Fibroblast of skin of right biceps (primary cell): ENCODE data around the gene MT4.
"Not testable (repeated sequence)": the region's sequence is repeated elsewhere in the genome, so short reads cannot be mapped to it uniquely, and the experiment has no call there.

Experiments used
- DNase-seq: peaks from one replicate; pipeline ENCODE4 v3.0.0-alpha.2; 2013

MT4 gene

GRCh38 chr16:56559109-56559508, 5.8 kb upstream of the MT4 start:
- no peak for DNase-seq

GRCh38 chr16:56560447-56560846, 4.4 kb upstream of the MT4 start:
- no peak for DNase-seq

GRCh38 chr16:56561126-56561525, 3.7 kb upstream of the MT4 start:
- DNase-seq = no peak

- DNase-seq = no peak
These were observed 5.1 kb downstream of the MT4 start for GRCh38 chr16:56569971-56570370.

- DNase-seq = no peak
These were observed 6.7 kb downstream of the MT4 start for GRCh38 chr16:56571525-56571924.

GRCh38 chr16:56574625-56575024, 9.8 kb downstream of the MT4 start:
- no peak for DNase-seq

- peak; percentile 49 for DNase-seq
These were observed 11.9 kb downstream of the MT4 start for GRCh38 chr16:56576585-56577299.

GRCh38 chr16:56577300-56577625, 12.4 kb downstream of the MT4 start:
- DNase-seq = no peak

DNA sequence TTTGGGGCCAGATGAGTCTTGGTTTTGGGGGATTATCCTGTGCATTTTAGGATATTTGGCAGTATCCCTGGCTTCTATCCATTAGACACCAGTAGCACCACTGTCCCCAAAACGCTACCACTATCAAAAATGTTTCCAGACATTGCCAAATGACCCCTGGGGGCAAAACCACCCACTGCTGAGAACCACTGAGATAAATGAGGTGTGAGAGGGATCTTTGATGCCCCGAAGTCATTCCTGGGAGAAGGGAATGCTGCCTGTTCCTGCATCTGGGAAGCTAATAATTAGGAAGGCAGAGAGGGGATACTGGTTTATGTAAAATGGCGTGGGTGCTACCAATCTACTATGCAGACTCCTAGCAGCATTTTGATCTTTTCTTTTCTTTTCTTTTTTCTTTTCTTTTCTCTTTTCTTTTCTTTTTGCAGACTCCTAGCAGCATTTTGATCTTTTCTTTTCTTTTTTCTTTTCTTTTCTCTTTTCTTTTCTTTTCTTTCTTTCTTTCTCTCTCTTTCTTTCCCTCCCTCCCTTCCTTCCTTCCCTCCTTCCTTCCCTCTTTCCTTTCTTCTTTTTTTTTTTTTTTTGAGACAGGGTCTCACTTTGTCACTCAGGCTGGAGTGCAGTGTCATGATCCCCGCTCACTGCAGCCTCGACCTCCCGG, 15.6 kb downstream of the MT4 start:
- no peak for DNase-seq

GRCh38 chr16:56582911-56583310, 18.0 kb downstream of the MT4 start:
- not testable (repeated sequence) for DNase-seq

- DNase-seq = no peak
These were observed 18.7 kb downstream of the MT4 start for GRCh38 chr16:56583351-56584168.

DNA sequence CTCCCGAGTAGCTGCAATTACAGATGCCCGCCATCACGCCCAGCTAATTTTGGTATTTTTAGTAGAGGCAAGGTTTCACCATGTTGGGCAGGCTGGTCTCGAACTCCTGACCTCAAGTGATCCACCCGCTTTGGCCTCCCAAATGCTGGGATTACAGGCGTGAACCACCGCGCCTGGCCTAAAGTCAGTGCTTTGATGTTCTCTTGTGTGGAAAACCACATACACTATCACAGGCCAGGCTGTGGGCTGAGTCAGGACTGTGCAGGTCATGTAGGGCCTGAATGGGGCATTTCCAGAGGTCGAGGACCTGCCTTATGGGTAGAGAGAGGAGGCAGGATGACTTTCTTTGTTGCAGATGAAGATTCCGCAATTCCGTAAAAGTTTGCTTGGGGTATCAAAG, 19.4 kb downstream of the MT4 start:
- DNase-seq = no peak

DNA sequence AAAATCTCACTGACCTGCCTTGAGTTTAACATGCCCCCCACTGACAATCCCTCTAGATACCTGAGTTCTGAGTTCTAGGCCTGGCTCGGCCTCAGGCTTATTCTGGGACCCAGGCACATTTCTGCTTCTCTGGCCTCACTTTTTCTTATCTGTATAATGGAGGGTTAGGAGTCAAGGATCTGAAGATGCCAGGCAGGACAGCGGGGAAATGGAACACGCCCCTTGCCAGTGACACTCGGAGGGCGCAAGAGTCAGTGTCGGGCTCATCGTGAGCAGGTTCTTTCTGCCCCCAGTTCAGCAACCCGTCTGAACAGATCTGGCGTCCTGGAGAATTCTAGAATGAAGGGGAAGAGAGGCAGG, 23.9 kb downstream of the MT4 start:
- DNase-seq = no peak

DNA sequence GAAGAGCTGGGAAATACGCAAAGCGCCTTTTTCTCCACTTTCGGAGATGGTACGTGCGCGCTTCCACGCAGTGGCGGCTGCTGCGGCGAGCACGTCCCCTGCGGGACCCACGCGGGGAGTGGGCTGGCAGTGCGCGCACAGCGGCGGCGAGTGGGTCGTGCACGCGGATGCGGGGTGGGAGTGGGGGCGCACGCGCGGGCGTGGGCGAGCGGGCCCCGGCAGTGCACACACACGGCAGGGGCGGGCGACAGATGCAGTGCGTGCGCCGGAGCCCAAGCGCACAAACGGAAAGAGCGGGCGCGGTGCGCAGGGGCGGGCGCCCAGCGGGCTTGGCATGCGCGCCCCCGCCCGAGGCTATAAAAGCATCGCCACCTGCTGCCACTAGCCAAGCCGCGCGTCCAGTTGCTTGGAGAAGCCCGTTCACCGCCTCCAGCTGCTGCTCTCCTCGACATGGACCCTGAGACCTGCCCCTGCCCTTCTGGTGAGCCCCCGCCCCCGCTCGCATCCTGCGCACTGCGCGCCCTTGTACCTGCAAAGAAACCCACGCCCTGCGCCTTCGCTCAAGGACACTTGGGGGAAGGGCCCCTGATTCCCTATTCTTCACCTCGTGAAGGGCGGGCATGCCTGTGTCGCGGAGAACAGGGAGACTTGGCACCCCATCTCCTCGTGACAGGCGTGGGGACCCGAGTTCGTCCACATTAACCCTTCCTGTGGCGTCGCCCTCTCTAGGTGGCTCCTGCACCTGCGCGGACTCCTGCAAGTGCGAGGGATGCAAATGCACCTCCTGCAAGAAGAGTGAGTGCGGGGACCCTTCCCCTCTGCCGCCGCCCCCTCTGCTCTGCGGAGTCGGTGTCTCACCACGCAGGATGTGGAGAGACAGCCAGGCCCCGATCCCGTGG, 24.5 kb downstream of the MT4 start, which contains the start of gene MT3:
TSS of gene MT3 (plus strand) at position 388 of the 899 bp plus-strand sequence. CDS start at position 451, 63 bp downstream.
- no peak for DNase-seq

- no peak for DNase-seq
These were observed 26.6 kb downstream of the MT4 start for GRCh38 chr16:56591377-56592060.

- DNase-seq = no peak
These were observed 28.9 kb downstream of the MT4 start for GRCh38 chr16:56593573-56594291.

GRCh38 chr16:56594292-56594619, 29.4 kb downstream of the MT4 start:
- no peak for DNase-seq

DNA sequence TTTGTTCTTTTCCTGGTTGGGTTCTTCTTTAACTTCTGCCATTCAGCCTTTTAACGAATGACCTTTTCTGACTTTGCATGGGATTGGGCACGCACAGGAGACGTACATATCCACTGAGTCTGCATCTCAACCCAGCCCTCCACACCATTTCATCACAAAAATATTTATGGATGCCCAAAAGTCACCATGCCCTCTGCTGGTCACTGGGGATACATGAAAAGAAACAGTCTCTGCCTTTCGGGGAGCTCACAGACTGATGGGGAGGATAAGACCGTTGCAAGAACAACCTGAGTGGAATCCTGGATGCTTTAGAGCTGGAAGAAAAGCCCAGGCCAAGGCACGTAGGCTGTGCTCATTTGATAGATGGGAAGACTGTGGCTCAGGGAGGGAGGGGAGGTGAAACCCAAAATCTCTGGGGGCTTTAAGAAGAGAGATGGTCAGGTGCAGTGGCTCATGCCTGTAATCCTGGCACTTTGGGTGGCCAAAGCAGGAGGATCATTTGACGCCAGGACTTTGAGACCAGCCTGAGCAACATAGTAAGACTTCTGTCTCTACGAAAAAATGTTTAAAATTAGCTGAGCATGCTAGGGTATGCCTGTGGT, 35.6 kb downstream of the MT4 start:
- DNase-seq = peak; percentile 61

DNA sequence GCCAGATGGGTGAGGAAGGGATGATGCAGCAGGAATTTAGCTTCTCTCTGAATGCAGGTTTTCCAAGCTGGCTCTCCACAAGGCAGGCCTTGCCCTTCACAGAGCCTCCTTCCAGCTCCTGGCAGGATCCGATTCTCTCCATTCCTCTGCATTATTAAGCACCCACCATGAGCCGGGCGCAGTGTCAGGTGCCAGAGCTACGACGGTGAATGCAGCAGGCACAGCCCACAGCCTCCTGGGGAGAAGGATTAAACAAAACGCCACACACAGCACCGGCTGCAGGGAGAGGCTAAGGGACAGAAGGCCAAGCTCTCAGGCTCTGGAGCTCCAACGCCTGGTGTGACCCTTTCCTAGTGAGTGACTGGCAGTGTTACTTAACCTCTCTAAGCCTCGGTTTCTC, 36.5 kb downstream of the MT4 start:
- no peak for DNase-seq

DNA sequence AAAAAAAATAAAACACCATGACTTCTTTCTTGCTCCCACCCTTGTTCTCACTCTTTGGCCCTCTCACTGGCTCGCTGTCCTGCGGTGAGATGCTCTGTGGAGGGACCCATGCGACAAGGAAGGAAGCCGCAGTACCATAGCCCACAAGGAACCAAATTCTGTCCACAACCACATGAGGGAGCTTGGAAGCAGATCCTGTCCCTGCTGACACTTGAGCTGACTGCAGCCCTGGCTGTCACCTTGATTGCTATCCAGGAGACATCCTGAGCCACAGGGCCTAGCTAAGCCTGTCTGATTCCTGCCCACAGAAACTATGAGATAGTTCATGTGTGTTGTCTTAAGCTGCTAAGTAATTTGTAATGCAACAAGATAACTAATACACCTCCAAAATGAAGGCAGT, 38.7 kb downstream of the MT4 start:
- DNase-seq = peak; percentile 49

- DNase-seq = no peak
These were observed 40.1 kb downstream of the MT4 start for GRCh38 chr16:56604966-56605365.
